GM23338 (cell line): Measurements from ENCODE around the gene DRAXIN.

Source experiments
- CTCF ChIP-seq, 2 experiments: fragments of 200-600 bp in 1 of 2; sonication (generic) in 1 of 2; conservative IDR thresholded peaks; 2 replicates each; pipeline versions ENCODE4 v1.5.1 to v1.6.1; 2016 to 2017; ENCODE audit warnings: antibody characterized with exemption in 2 of 2, low read depth in 2 of 2, mild to moderate bottlenecking in 2 of 2, moderate library complexity in 1 of 2
- EZH2 ChIP-seq: fragments of 200-600 bp; sonication (generic); IDR thresholded peaks from one replicate; pipeline ENCODE4 v1.8.0; 2017; ENCODE audit warnings: antibody characterized with exemption, mild to moderate bottlenecking, low read depth; ENCODE audit not compliant: unreplicated experiment
- EZH2phosphoT487 ChIP-seq: fragments of 200-600 bp; sonication (generic); IDR thresholded peaks from one replicate; pipeline ENCODE4 v1.8.1; 2018; ENCODE audit warnings: antibody characterized with exemption; ENCODE audit not compliant: unreplicated experiment
- JUNB ChIP-seq: IDR thresholded peaks from one replicate; pipeline ENCODE4 v1.6.1; 2016; ENCODE audit warnings: antibody characterized with exemption; ENCODE audit not compliant: unreplicated experiment
- POLR2AphosphoS5 ChIP-seq: IDR thresholded peaks from 2 replicates; pipeline ENCODE4 v1.6.1; 2016; ENCODE audit warnings: antibody characterized with exemption, low read depth

- TF ChIP-seq CTCF (conservative IDR thresholded peaks at IDR 0.05; ENCODE audit: low read depth in 2 of 2) (no peak), JUNB (no peak), EZH2phosphoT487 (no peak), POLR2AphosphoS5 (no peak), EZH2 (no peak)
Measured at GRCh38 chr1:11751087-11751486, 59.6 kb downstream of the DRAXIN start.
